DOHH2 (cell line): ENCODE data around the gene INTS7.

Experiments used
- H3F3A ChIP-seq: fragments of 200-600 bp; sonication (generic), shearing (Covaris generic); 2 replicates; pipeline ENCODE4 v1.6.0; 2016; ENCODE audit warnings: antibody characterized with exemption, mild to moderate bottlenecking; ENCODE audit not compliant: control insufficient read depth, insufficient read depth
- H3K27ac ChIP-seq: fragments of 200-600 bp; sonication (generic); 2 replicates; pipeline ENCODE4 v1.5.1; 2014; ENCODE audit warnings: low read depth, mild to moderate bottlenecking, low read length, moderate library complexity
- H3K27me3 ChIP-seq: fragments of 200-600 bp; sonication (generic); 2 replicates; pipeline ENCODE4 v1.6.1; 2014; ENCODE audit warnings: mild to moderate bottlenecking, low read length, mixed read lengths; ENCODE audit not compliant: control insufficient read depth
- H3K36me3 ChIP-seq: fragments of 200-600 bp; sonication (generic); 2 replicates; pipeline ENCODE4 v1.6.1; 2014; ENCODE audit warnings: mild to moderate bottlenecking, low read length, moderate library complexity, mixed read lengths; ENCODE audit not compliant: control insufficient read depth
- H3K4me1 ChIP-seq: fragments of 200-600 bp; sonication (generic); 2 replicates; pipeline ENCODE4 v1.6.1; 2014; ENCODE audit warnings: mild to moderate bottlenecking, low read length, mixed read lengths; ENCODE audit not compliant: control insufficient read depth
- H3K4me2 ChIP-seq: fragments of 200-600 bp; sonication (generic); 2 replicates; pipeline ENCODE4 v1.6.0; 2014; ENCODE audit warnings: mild to moderate bottlenecking, low read length, moderate library complexity
- H3K4me3 ChIP-seq: fragments of 200-600 bp; sonication (generic); 2 replicates; pipeline ENCODE4 v1.5.1; 2014; ENCODE audit warnings: mild to moderate bottlenecking, low read length, mixed read lengths
- H3K79me2 ChIP-seq: fragments of 200-600 bp; sonication (generic); 2 replicates; pipeline ENCODE4 v1.6.1; 2014; ENCODE audit warnings: mild to moderate bottlenecking, low read length, mixed read lengths; ENCODE audit not compliant: control insufficient read depth
- H3K9me2 ChIP-seq: fragments of 200-600 bp; sonication (generic); replicated peaks from 2 replicates; pipeline ENCODE4 v1.6.1; 2014; ENCODE audit warnings: mild to moderate bottlenecking, low read length, mixed read lengths; ENCODE audit not compliant: control insufficient read depth
- H3K9me3 ChIP-seq: fragments of 200-600 bp; sonication (generic); 2 replicates; pipeline ENCODE4 v1.6.1; 2014; ENCODE audit warnings: antibody characterized with exemption, low read length, mixed read lengths; ENCODE audit not compliant: control insufficient read depth, insufficient read depth
- H4K20me1 ChIP-seq: fragments of 200-600 bp; sonication (generic); 2 replicates; pipeline ENCODE4 v1.6.0; 2014; ENCODE audit warnings: low read depth, mild to moderate bottlenecking, antibody characterized with exemption, low read length, moderate library complexity; ENCODE audit not compliant: control insufficient read depth, insufficient read depth
- CTCF ChIP-seq: fragments of 200-600 bp; sonication (generic); IDR thresholded peaks from one replicate; pipeline ENCODE4 v1.5.1; 2014; ENCODE audit warnings: antibody characterized with exemption, mild to moderate bottlenecking, low read depth, low read length; ENCODE audit not compliant: poor library complexity, severe bottlenecking
- EZH2phosphoT487 ChIP-seq: fragments of 200-600 bp; sonication (generic); IDR thresholded peaks from 2 replicates; pipeline ENCODE4 v1.6.1; 2017; ENCODE audit warnings: borderline replicate concordance, mild to moderate bottlenecking, antibody characterized with exemption, low read length, moderate library complexity, mixed read lengths

Gene INTS7

GRCh38 chr1:211895126-211895759 lies 140.1 kb downstream of the INTS7 start:
- H3K4me1 ChIP-seq = no peaks in the 10 kb centered on the region
- TF ChIP-seq CTCF (no peak), EZH2phosphoT487 (no peak)
- H3K4me2 ChIP-seq = no peak overlapping the region
- no peaks in the 10 kb centered on the region for H3K9me2 ChIP-seq
- H3K36me3 ChIP-seq = no peaks in the 10 kb centered on the region
- H3K4me3 ChIP-seq = no peak overlapping the region
- no peaks in the 10 kb centered on the region for H3K79me2 ChIP-seq
- H3K27ac ChIP-seq = no peak overlapping the region
- H4K20me1 ChIP-seq = no peaks in the 10 kb centered on the region
- H3F3A ChIP-seq = no peaks in the 10 kb centered on the region
- no peaks in the 10 kb centered on the region for H3K27me3 ChIP-seq
- H3K9me3 ChIP-seq = no peaks in the 10 kb centered on the region

GRCh38 chr1:211894312-211894711 lies 141.0 kb downstream of the INTS7 start:
- Histone ChIP-seq H3K27ac (no peak overlapping the region), H3K9me2 (no peaks in the 10 kb centered on the region), H3K79me2 (no peaks in the 10 kb centered on the region), H3K27me3 (no peaks in the 10 kb centered on the region), H3K36me3 (no peaks in the 10 kb centered on the region), H3K4me3 (no peak overlapping the region), H3K4me1 (no peaks in the 10 kb centered on the region), H3K4me2 (no peak overlapping the region), H4K20me1 (no peaks in the 10 kb centered on the region), H3F3A (no peaks in the 10 kb centered on the region), H3K9me3 (no peaks in the 10 kb centered on the region)
- TF ChIP-seq CTCF (no peak), EZH2phosphoT487 (no peak)

- Histone ChIP-seq H3K27me3 (no peaks in the 10 kb centered on the region), H3K9me2 (no peaks in the 10 kb centered on the region), H4K20me1 (no peaks in the 10 kb centered on the region), H3K36me3 (no peaks in the 10 kb centered on the region), H3K9me3 (no peaks in the 10 kb centered on the region), H3K4me3 (no peak overlapping the region), H3K27ac (no peak overlapping the region), H3K79me2 (no peaks in the 10 kb centered on the region), H3F3A (no peaks in the 10 kb centered on the region), H3K4me1 (no peaks in the 10 kb centered on the region), H3K4me2 (no peak overlapping the region)
- no peak for TF ChIP-seq EZH2phosphoT487
- no peak for TF ChIP-seq CTCF
Observed at GRCh38 chr1:211893260-211893659, 142.1 kb downstream of the INTS7 start.
